GM12865 (cell line): ENCODE results near the gene PHPT1.
"Not testable (repeated sequence)": the region's sequence is repeated elsewhere in the genome, so short reads cannot be mapped to it uniquely, and the experiment has no call there.

Source experiments
- DNase-seq: peaks from one replicate; pipeline ENCODE4 v3.0.0; 2010; ENCODE audit warnings: low read depth
- H3K4me3 ChIP-seq: 2 replicates; pipeline ENCODE4 v1.5.1; 2011; ENCODE audit warnings: mild to moderate bottlenecking, low read depth, low read length, control low read depth
- CTCF ChIP-seq: IDR thresholded peaks from 2 replicates; pipeline ENCODE4 v1.5.1; 2011; ENCODE audit warnings: low read length, control low read depth, low read depth, inconsistent platforms; ENCODE audit not compliant: insufficient read depth; ENCODE audit errors: missing control alignments

Gene PHPT1

GRCh38 chr9:136835932-136836904 is 13.0 kb upstream of the PHPT1 start:
- no peak for TF ChIP-seq CTCF
- H3K4me3 ChIP-seq: no peak overlapping the region
- no peak for DNase-seq

GRCh38 chr9:136837146-136837855 is 11.9 kb upstream of the PHPT1 start:
- TF ChIP-seq CTCF: no peak
- H3K4me3 ChIP-seq: no peak overlapping the region
- DNase-seq: no peak

- not testable (repeated sequence) for DNase-seq, H3K4me3 ChIP-seq
Observed at GRCh38 chr9:136837856-136838277, 11.3 kb upstream of the PHPT1 start.

GRCh38 chr9:136838314-136839228 is 10.6 kb upstream of the PHPT1 start:
- no peak for DNase-seq
- no peak overlapping the region for H3K4me3 ChIP-seq
- no peak for TF ChIP-seq CTCF

GRCh38 chr9:136839229-136840139 is 9.7 kb upstream of the PHPT1 start:
- H3K4me3 ChIP-seq: no peak overlapping the region
- no peak for DNase-seq
- TF ChIP-seq CTCF: no peak

GRCh38 chr9:136840140-136840876 is 8.9 kb upstream of the PHPT1 start:
- H3K4me3 ChIP-seq: no peak overlapping the region
- DNase-seq: no peak
- TF ChIP-seq CTCF: no peak
